GM21619 (cell line): Measurements from ENCODE around the gene GPR37.

Experiments
- ATAC-seq: cut with Tn5 transposase; IDR thresholded peaks from one replicate; pipeline ENCODE4 v1.9.1; 2021; ENCODE audit not compliant: unreplicated experiment

Gene GPR37

DNA sequence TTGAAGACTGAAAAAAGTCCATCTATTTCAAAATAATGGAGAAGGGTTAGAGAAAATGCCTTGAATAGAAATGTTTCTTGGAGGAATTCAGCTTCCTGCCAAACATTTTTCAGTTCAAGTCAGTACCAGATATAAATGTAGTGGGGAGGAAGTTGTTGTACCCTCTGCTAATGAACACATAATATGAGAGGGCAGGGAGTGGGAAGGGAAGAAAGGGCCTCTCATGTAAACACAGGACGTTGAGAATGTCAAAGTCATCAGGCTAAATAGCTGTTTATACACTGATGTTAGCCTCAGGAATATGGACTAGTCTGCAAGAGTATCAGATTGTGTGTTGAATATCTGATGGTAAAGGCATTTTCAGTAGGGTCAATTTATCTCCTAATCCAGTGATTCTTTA is 37.0 kb downstream of the GPR37 start:
- no peak for ATAC-seq

DNA sequence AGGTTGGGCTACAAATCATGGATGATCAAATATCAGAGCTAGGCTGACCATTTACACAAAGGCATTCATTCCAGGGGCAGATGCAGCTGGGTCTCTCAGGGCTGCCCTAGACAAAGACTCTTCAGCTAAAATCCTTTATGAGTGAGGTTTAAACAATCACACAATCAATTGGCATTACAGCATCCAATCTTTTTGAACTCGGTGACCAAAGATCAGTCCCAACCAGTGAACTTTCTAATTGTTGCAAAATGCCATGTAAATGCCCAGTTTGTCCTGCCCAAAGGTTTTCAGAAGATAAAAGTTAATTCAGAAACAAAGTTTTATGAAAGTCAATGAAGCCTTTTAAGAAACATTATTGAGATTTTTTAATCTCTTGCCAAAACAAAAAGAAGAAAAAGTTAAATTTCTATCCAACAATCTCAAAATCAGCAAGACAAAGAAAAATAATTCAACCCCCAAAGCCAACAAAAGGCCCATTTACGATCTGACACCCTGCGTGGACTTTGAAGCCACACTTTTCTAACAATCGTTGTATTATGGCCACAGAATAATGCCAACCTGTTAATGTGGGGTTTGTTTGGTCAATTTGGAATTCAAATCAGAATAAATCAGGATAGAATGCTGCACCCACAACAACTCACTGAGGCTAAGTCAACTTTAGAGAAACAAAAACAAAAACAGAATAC is 40.9 kb downstream of the GPR37 start:
- no peak for ATAC-seq

DNA sequence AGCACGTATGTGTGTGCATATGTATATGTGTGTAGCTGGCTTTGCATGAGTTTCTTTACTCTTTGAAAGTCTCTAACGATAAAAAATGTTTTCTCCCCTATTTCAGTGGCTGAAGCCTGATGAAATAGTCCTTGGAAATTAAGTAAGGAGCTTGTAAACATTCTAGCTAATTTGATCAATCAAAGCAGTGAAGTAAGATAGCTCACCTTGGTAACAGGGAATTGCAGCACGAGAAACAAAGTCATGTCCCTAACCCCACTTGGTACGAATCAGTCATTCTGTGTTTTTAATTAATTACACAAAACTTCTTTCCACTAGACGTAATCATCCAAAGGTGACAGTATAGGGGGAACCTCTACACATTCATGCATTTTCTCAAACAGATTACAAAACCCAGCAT is 41.5 kb downstream of the GPR37 start:
- ATAC-seq: no peak

DNA sequence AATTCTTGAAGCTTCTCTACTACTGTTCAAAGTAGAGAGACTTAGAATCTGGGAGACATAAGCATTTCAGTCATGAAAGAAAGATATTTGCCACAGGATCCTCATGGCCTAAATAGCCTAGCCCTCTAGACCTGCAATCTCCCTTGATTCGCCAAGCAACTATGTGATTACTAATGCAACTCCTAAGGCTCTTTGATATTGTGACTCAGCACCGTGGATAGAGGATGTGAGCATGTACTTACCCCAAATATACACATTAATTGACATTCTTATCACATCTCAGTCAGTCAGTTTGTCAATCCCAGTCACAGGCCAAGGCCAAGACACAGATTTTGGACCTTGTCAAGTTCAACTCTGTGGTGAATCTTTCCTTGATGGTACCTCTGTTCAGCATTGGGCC is 42.6 kb downstream of the GPR37 start:
- ATAC-seq: no peak

DNA sequence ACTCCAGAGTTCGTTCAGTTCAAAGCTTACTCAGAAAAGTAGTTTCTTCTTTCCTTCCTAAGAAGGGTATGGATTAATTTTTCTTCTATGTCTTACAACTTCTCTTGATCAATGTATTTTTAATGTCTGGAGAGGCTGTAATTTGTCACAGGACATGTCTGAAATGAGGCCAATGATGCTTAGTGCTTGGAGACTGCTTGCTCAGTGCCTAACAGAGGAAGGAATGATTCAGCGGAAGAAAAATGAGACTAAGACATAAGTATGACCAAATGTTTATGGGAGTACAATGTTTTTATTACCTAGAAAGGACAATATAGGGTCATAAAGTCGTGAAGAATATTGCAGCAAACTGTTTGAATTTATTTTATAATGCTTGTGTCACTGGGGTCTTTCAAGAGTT is 43.3 kb downstream of the GPR37 start:
- ATAC-seq: no peak

DNA sequence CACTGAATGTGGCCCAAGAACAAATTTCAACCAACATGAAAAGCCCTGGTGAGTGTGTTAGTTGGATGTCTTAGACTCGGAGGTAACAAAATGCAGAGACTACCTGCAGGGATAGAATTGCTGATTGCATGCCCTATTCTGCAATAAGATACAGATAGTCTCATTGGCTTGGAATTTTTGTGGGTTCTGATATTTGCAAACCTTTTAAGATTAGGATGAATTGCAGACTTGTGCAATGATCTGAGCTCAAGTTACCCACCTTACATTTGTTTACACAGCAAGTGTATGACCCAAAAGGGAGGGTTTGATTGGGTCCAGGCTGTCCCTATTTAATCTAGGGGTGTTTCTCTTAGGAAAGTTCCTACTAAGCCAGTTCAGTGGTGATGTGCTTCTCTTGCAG is 45.4 kb downstream of the GPR37 start:
- ATAC-seq: no peak

DNA sequence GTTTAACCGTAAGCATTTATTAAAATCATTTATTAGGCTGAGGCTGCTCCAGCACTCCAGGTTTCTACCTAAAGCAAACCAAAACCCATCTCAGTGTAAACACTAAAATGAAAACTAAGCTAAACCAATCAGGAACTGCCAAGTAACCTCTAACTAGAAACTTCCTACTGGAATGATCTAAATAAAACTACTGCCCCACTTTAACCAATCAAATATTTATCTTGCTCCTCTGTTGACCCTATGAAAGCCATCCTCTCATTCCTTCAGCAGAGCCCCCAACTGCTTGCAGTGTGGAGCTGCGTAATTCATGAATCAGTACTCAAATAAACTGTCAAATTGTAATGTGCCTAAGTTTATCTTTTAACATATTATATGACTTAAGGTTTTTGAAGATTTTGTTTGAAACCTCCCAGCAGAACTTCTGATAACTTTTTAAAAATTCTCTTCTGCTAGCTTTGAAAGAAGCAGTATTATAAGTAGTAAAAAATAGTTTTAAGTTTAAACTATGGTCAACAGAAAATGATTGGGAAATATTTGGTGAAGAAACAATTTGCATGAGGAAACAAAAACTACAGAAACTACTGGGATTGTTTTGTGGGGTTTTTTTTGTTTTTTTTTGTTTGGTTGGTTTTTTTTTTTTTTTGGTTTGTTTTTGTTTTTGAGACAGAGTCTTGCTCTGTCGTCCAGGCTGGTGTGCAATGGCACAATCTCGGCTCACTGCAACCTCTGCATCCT is 47.4 kb downstream of the GPR37 start:
- no peak for ATAC-seq

DNA sequence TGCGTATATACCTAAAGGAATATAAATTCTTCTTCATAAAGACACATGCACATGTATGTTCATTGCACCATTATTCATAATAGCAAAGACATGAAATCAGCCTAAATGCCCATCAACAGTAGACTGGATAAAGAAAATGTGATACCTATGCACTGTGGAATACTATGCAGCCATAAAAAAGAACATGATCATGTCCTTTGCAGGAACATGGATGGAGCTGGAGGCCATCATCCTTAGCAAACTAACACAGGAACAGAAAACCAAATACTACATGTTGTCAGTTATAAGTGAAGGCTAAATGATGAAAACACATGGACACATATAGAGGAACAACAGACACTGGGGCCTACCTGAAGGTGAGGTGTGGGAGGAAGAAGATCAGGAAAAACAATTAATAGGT is 48.7 kb downstream of the GPR37 start:
- no peak for ATAC-seq

DNA sequence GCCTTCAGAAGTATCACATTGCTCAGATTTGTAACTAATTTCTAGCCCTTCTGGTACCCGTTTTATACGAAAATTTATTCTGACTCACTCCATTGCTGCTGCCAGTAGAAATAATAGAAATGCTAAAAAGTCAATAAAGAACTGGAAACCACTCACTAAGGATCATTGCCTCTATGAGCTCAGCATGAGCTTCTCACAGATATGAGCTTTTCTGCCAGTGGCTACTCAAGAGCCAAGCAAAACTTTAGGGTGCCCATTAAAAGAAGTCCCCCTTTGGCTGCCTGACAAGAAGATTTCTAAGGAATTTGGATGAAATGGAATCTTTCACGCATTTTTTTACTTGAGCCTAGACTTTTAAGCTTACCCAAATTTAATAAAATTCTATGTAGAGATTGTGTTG is 52.5 kb downstream of the GPR37 start:
- no peak for ATAC-seq

DNA sequence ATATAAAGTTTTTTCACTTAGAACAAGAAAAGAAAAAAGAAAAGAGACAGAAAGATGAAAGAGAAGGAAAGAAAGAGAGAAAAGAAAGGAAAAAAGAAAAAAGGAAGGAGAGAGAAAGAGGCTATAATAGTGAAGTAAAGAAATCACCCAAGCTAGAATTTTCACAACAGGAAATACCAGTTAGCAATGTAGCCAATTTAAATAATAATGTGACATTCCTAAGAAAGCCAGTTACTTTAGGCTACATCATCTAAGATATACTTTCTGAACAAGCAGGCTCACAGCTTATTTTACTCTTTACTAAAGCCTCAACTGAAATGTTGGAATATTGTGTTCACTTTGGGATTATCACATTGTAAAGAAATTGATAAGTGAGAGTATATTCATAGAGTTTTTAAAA is 53.6 kb downstream of the GPR37 start:
- ATAC-seq: no peak

DNA sequence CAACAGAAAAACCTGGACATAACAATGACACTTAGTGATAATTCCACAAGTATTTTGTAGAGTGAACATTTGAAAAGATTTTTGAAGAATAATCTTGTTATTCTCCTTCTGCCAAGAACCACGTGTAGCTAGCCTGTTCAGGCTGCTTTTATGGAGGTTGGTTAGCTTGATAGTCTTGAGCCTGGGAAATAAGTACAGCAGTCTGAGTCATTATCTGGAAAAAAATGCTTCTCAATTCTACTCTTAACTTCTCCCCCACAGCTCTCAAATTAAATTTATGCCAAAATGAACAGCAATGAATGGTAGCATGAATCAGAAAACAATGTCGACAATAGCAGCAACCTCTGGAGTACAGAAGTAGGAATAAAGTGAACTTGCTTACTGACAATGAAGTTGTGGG is 63.2 kb downstream of the GPR37 start:
- no peak for ATAC-seq

DNA sequence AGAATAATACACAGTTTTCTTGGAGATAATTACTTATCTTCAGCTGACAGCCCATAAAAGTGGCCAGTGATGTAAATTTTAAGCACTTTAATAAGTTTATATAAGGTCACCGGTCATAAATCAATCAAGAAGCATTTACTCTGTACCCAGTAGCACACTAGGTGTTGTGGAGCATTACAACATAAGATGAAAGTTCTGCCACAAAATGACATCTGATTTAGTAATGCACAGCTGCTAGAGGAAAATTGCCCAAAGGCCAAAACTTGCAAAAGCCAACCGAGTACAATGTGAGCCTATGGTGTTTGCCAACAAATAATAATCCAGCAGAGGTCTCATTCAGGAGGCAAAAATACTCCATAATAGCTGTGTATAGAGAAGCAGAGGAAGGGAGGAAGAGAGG is 63.6 kb downstream of the GPR37 start:
- no peak for ATAC-seq

DNA sequence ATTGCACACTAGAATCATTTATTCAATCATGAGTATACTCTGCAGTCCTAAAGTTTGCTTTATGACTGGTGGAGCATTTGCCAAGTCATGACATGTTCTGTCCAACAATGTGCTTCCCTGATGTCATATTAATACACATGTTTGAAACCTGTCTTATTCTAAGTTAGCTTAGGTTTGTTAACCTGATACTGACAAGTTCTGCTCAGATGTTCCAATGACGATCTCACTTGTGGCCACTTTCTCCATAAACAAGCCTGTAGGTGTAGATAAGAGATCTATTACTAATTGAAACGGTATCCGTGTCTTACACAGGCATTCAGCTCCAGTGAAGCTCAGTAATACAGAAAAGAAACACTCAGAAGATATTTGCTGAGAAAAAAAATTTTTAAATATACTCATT is 64.9 kb downstream of the GPR37 start:
- ATAC-seq: no peak

DNA sequence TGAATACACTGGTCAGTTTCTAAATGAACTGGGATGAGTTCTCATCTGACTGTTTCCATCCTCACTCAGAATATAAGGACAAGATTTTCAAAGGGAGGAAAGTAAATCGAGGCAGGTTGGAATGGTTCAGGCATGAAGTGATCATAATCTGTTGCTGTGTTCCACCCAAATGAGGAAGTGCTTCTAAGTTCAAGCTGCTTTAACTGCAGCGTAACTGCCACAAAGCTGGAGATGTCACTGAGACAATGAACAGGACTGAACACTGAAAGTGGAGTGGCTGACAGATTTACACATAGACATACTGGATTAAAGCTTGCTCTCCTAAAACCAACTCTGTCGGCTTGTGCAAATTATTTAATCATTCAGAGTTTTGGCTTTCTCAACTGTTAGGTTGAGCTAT is 66.6 kb downstream of the GPR37 start:
- no peak for ATAC-seq

DNA sequence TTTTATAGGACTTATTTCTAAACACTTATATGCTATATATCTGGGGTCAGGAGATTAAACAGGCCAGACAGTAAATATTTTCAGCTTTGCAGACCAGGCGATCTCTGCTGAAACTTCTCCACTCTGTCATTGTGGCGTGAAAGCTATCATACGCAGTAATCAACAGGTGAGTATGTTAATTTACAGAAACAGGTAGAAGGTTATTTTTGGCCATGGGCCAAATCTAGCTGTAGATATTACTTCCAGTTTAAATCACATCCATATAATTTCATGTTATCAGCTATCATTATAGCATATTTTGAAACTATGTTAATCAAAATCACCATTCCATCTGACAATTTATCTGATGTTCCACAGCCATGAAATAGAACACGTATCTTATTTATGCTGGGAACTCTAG is 67.8 kb downstream of the GPR37 start:
- ATAC-seq: no peak
